ENCODE results near the gene TRIM32. TPM values are rescaled to one million over a fixed set of nuclear protein-coding genes. Genes with fewer than 3 reads are reported as not detected.

TRIM32 gene
- total RNA-seq, 6 donors from 2014 or later: 9.0 to 22.6 (median 12.8) TPM

DNA sequence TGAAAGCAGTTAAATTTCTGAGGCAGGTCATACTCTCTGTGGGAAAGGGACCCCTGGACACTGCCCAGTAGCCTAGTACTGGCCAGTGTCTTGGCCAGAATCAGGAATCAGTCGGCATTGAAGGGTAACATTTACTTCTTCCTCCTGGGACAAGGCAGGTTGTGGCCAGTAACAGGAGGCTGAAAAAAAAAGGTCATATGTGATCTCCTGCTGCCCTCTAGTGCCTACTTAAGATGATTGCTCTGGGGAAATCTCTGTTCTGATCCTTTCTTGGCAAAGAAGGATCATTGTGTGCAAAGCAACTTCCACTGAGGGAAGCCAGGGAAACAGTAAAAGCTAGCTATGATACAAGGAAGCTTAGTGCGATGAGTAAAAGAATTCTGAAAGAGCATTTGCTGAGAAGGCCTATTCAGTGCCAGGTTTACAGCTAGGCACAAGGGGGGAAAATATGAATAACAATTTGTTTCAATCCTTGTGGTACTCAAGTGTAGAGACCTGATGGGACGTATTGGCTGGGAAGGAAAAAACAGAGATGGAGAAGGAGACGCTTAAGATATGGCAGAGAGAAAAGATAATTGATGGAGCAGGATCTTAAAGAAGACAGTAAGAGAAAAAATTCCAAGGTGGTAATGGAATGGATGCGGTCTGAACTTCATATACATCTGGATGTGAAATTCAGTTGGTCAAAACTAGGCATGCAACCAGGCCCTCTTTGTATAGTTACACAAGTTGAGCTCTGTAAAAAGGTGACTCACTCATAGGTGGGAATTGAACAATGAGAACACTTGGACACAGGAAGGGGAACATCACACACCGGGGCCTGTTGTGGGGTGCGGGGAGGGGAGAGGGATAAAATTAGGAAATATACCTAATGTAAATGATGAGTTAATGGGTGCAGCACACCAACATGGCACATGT lies 25.8 kb upstream of the TRIM32 start:
- DNase-seq: no peak
- TF ChIP-seq, protein P1, sequence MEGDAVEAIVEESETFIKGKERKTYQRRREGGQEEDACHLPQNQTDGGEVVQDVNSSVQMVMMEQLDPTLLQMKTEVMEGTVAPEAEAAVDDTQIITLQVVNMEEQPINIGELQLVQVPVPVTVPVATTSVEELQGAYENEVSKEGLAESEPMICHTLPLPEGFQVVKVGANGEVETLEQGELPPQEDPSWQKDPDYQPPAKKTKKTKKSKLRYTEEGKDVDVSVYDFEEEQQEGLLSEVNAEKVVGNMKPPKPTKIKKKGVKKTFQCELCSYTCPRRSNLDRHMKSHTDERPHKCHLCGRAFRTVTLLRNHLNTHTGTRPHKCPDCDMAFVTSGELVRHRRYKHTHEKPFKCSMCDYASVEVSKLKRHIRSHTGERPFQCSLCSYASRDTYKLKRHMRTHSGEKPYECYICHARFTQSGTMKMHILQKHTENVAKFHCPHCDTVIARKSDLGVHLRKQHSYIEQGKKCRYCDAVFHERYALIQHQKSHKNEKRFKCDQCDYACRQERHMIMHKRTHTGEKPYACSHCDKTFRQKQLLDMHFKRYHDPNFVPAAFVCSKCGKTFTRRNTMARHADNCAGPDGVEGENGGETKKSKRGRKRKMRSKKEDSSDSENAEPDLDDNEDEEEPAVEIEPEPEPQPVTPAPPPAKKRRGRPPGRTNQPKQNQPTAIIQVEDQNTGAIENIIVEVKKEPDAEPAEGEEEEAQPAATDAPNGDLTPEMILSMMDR (IDR thresholded peaks at IDR 0.05): peak; percentile 10 to 75 (median 56)
- TF ChIP-seq POLR2AphosphoS5 (IDR thresholded peaks at IDR 0.05): no peak
- WGBS, 2 donors: 50 to 64% methylated on average over 7 of the region's 7 CpGs

DNA sequence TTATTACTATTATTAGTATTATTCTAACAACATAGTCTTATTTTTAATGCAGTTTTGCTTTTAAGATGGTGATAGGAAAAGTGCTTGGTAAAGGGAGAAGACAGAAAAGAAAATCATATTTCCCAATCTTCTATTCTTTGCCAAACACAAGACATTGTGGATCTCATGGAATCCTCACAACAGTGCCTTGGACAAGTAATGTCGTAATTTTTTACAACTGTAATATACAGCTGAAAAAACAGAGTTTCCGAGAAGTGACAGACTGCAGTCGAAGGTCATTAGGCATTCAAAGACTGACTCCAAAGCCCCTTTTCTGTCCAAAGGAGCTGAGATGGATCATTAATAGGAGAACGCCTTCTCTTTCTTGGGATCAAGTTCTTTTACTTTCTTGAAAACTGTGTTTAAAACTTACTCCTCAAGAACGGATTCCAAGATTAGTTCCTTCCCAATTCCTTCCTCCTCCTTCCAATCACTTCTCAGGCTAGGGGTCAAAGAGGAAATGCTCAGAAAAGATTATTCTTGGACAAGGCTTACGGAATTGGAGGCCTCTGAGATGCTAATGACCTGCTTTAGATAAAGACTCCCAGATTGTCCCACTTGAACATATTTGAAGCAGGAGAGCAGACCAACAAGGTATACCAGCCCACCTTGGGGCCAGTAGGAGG lies 24.3 kb upstream of the TRIM32 start:
- Histone ChIP-seq H3K9me3 (no peaks in the 10 kb centered on the region), H3K27ac (peak overlapping the region in 2 of 4 donors; percentile 37 to 50), H3K4me3 (no peak overlapping the region), H3K27me3 (no peaks in the 10 kb centered on the region), H3K36me3 (no peaks in the 10 kb centered on the region), H3K4me1 (no peaks in the 10 kb centered on the region)
- DNase-seq: no peak
- WGBS, 2 donors: 71 to 73% methylated on average over 6 of the region's 6 CpGs
- ATAC-seq (ENCODE audit: low FRiP score in 2 of 2): peak in 1 of 2 donors; percentile 54
- TF ChIP-seq POLR2AphosphoS5 (IDR thresholded peaks at IDR 0.05) (no peak), POLR2A (IDR thresholded peaks at IDR 0.05) (no peak), EP300 (IDR thresholded peaks at IDR 0.05) (no peak)
- TF ChIP-seq, protein P1 (IDR thresholded peaks at IDR 0.05): no peak

More for the DNA sequence above, 25.8 kb upstream of the TRIM32 start:
- peak; percentile 74 to 84 for ATAC-seq (ENCODE audit: low FRiP score in 2 of 2)
- no peak overlapping the region for H3K4me3 ChIP-seq
- no peak overlapping the region for H3K27ac ChIP-seq
- no peaks in the 10 kb centered on the region for H3K36me3 ChIP-seq
- no peaks in the 10 kb centered on the region for H3K27me3 ChIP-seq
- H3K4me1 ChIP-seq: peaks cover 0 to 3% (median 0%) of the 10 kb centered on the region in 4 donors
- no peaks in the 10 kb centered on the region for H3K9me3 ChIP-seq

DNA sequence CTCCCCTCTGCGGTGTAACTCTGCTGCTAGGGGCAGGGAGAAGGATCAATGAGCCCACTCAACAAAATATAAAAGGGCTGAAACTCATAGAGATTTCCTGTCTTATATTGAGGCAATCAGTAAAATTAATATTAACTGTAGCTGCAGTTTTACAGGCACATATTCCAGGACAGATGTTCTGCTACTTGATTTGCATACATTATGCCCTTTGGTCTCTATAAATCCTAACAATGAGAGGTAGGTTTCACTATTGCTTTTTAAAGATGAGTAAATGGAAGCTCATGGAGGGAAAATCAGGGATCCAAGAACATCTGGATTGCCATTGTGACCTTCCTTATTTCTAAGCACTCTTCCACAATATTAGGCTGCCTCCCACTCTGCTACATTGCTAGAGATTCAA lies 23.5 kb upstream of the TRIM32 start:
- no peak for DNase-seq
- Histone ChIP-seq H3K9me3 (no peaks in the 10 kb centered on the region), H3K27ac (peak overlapping the region in 2 of 4 donors; percentile 37 to 50), H3K4me3 (no peak overlapping the region), H3K36me3 (no peaks in the 10 kb centered on the region), H3K4me1 (no peaks in the 10 kb centered on the region), H3K27me3 (no peaks in the 10 kb centered on the region)
- no peak for TF ChIP-seq POLR2AphosphoS5 (IDR thresholded peaks at IDR 0.05)
- TF ChIP-seq POLR2A (IDR thresholded peaks at IDR 0.05): no peak
- TF ChIP-seq EP300 (IDR thresholded peaks at IDR 0.05): no peak
- TF ChIP-seq, protein P1 (IDR thresholded peaks at IDR 0.05): no peak
- WGBS, 2 donors: 97% methylated on average over 1 of the region's 1 CpG
- ATAC-seq (ENCODE audit: low FRiP score in 2 of 2): no peak

DNA sequence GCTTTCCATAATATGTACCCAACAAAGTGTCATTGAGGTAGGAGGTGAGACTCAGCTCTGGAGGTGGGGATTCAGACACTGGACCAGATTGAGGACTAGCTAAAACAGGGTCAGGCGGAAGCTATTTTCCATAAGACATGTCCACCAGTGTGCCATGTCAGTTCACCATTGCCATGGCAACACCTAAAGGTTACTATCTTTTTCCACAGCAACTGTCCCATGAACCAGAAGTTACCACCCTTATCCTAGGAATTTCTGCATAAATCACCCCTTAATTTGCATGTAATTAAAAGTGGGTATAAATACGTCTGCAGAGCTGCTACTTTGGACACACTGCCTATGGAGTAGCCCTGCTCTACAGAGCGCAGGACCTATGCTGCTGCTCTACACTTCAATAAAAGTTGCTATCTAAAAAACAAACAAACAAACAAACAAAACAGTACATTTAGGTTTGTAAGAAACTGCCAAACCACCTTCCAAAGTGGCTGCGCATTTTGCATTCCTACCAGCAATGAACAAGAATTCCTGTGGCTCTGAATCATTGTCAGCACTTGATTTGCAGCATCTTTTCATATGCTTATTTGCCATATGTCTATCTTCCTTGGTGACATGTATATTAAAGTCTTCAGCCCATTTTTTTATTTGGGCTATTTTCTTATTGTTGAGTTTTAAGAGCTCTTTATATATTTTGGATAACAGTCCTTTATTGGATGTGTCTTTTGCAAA lies 18.0 kb upstream of the TRIM32 start:
- no peak for TF ChIP-seq POLR2AphosphoS5 (IDR thresholded peaks at IDR 0.05)
- TF ChIP-seq, protein P1 (IDR thresholded peaks at IDR 0.05): no peak
- no peak for TF ChIP-seq EP300 (IDR thresholded peaks at IDR 0.05)
- TF ChIP-seq POLR2A (IDR thresholded peaks at IDR 0.05): no peak
- no peaks in the 10 kb centered on the region for H3K4me1 ChIP-seq
- H3K27ac ChIP-seq: no peak overlapping the region
- no peak overlapping the region for H3K4me3 ChIP-seq
- no peaks in the 10 kb centered on the region for H3K27me3 ChIP-seq
- DNase-seq (no peak), ATAC-seq (ENCODE audit: low FRiP score in 2 of 2) (no peak)
- WGBS, 2 donors: 94 to 95% methylated on average over 4 of the region's 4 CpGs
- H3K36me3 ChIP-seq: no peaks in the 10 kb centered on the region
- H3K9me3 ChIP-seq: peaks cover 0 to 12% (median 7%) of the 10 kb centered on the region in 4 donors

All from upper lobe of left lung (tissue), 6 donors.